Eye (tissue), 1 donor: Measurements from ENCODE around the gene NCK2.

ENCODE experiments used
- DNase-seq: peaks from one replicate; pipeline ENCODE4 v3.0.0-alpha.2; 2015

Gene NCK2

GRCh38 chr2:105854972-105855371 is 110.3 kb downstream of the NCK2 start:
- DNase-seq, result no peak

- no peak for DNase-seq
Measured at GRCh38 chr2:105856581-105856980, 111.9 kb downstream of the NCK2 start.

GRCh38 chr2:105857076-105857740 is 112.5 kb downstream of the NCK2 start:
- DNase-seq, result no peak

- DNase-seq, result no peak
Measured at GRCh38 chr2:105858868-105859693, 114.4 kb downstream of the NCK2 start.

GRCh38 chr2:105859694-105859951 is 114.9 kb downstream of the NCK2 start:
- no peak for DNase-seq

GRCh38 chr2:105860567-105860966 is 115.9 kb downstream of the NCK2 start:
- no peak for DNase-seq

DNA sequence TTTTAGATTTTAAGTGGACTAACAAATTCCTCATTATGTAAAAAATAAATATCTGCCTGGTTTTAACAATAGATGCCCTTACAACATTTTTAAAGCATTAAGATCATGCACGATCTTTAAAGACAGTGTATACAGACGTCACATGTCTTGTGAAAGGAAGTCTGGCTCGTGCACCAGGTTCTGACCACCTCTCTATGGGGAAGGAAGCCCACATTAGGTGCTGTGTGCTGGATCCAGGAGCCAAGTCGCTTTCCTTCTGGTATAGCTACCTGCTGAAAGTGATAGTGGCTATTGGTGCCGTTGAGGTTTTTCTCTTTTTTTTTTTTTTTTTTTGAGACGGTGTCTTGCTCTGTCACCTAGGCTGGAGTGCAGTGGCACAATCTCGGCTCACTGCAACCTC is 116.5 kb downstream of the NCK2 start:
- no peak for DNase-seq

DNA sequence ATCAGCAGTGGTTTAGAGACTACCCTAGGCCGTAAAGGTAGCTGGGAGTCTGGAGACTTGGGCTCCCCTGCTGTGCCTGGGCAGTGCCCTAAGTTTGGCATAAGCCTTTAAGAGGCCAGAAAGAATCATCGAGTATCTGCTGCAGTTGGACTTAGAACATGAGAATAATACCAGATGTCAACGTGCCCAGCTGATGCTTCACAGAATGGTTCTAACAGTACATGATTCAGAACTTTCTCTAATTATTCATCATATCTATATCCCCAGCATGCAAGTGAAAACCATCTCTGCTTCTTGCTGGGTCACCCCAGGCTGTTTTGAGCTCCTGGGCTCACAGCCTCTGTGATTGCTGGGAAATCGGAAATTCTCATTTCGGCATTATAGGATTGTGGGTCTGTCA is 118.1 kb downstream of the NCK2 start:
- DNase-seq, result no peak

DNA sequence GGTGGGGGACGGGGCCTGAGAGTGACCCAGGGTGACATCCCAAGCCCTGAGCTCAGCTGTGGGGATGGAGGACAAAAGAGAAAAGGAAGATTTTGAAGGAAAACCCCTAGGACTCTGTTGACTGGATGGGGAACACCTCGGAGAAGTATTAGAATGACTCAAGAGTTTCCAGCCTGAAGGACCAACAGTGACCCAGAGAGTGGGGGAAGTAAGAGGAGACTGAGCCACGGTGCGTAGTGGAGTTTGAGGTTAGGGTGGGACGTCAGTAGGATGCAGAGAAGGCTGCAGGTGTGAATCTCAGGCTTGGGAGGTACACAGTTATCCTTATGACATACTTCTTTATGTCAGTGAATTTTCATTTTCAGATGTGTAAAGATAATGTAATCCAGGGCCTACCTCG is 119.5 kb downstream of the NCK2 start:
- DNase-seq, result no peak

- DNase-seq, result no peak
Measured at GRCh38 chr2:105865222-105865913, 120.7 kb downstream of the NCK2 start.

DNA sequence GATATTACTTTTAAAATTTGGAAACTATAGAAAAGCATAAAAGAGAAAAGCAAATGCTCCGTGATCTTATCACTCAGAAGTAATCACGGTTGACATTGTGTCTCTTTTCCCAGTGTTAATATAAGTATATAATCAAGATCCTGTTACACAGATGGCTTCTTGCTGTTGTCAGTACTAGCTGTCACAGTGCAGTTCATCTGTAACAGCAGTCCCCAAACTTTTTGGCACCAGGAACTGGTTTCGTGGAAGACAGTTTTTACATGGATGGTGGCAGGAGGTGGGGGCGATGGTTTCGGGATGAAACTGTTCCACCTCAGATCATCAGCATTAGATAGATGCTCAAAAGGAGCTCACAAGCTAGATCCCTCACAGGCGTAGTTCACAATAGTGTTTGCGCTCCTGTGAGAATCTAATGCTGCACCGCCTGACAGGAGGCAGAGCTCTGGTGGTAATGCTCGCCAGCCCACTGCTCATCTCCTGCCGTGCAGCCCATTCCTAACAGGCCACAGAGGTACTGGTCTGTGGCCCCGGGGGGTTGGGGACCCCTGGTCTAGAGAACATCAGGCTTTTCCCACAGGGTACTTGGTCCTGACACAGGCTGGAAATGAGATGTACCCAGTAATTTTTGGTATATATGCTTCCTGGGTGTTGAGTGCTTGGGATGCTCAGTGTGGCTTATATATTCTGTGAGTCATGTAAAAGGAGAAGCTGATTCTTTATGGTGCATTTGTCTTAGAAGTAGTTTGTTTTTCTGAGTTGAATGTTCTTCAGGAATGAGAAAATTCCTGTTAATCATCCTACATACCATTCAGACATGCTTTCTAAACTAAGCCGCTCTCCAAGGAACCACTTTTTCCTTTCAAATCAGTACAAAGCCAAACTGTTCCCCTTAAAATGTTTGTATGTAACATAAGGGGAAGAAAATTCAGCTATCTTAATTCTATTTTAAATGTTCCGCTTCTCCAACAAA is 121.8 kb downstream of the NCK2 start:
- DNase-seq, result peak; percentile 32

- DNase-seq, result no peak
Measured at GRCh38 chr2:105867587-105867986, 122.9 kb downstream of the NCK2 start.

DNA sequence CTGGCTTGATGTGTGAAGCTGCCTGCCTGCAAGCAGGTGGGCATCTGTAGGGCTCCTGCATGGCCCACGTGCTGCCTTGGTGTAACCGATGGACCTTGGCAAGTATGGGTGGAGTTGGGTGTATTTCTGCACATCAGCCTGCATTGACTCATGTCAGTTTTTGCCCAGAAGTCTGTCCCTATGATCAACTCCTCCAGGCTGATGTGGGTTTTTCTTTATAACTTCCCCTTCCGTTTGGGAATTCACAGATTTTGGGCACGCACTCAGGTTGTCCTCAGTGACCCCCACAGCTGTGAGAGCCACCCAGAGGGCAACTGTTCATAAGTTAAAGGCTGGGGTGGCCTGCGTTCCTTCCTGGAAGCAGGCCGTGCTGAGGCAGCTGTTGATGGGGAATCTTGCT is 123.3 kb downstream of the NCK2 start:
- DNase-seq, result no peak

GRCh38 chr2:105869341-105869740 is 124.6 kb downstream of the NCK2 start:
- no peak for DNase-seq

- DNase-seq, result no peak
Measured at GRCh38 chr2:105870062-105870461, 125.3 kb downstream of the NCK2 start.

- no peak for DNase-seq
Measured at GRCh38 chr2:105870858-105871257, 126.1 kb downstream of the NCK2 start.

GRCh38 chr2:105872142-105872728 is 127.5 kb downstream of the NCK2 start:
- DNase-seq, result no peak

DNA sequence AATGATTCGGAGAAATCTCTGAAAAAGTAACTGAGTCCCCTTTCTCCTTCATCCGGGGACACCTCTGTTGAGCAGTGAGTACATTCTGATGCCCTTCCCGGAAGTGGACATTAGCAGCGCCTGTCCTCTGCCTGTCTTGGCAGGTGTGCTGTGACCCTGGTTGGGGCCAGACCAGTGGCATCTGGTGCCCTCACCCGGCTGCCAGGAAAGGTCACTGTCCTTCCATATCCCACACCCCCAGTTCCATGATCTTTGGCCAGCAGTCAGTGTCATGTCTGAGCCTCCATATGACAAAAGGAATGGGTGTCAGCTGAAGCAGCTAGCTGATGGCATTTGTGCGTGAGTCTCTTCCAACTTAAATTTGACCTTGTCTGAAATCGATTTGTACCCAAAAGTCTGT is 128.1 kb downstream of the NCK2 start:
- no peak for DNase-seq

- no peak for DNase-seq
Measured at GRCh38 chr2:105873281-105873680, 128.6 kb downstream of the NCK2 start.

- no peak for DNase-seq
Measured at GRCh38 chr2:105873721-105874120, 129.0 kb downstream of the NCK2 start.

DNA sequence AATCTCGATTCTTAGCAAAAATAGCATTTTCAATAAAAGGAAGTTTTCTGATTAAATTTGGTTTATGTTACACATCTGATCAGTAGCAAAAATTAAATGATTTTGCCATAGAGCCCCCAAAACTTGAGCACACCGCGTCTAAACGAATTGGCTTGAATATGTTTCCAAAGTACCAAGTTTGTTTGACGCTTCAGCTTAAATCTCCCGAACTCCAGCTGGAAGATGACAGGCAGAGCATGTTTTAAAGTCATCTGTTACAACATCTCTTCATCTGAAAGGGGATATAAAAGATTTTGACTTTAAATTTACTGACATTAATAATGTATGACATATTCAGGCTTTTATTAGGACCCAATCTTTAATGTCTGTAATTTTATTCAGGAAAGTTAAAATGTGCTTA is 129.8 kb downstream of the NCK2 start:
- DNase-seq, result no peak

- no peak for DNase-seq
Measured at GRCh38 chr2:105875241-105875640, 130.5 kb downstream of the NCK2 start.

GRCh38 chr2:105876191-105876590 is 131.5 kb downstream of the NCK2 start:
- no peak for DNase-seq
